Amniotic epithelial cell (primary cell): ENCODE results near the gene OSGIN1.
A peak's percentile ranks its signal among the peaks of the same experiment; 100 is the strongest.

Experiments
- DNase-seq: peaks from one replicate; pipeline ENCODE4 v3.0.0-alpha.2; 2010; ENCODE audit warnings: low read depth

The OSGIN1 gene

DNA sequence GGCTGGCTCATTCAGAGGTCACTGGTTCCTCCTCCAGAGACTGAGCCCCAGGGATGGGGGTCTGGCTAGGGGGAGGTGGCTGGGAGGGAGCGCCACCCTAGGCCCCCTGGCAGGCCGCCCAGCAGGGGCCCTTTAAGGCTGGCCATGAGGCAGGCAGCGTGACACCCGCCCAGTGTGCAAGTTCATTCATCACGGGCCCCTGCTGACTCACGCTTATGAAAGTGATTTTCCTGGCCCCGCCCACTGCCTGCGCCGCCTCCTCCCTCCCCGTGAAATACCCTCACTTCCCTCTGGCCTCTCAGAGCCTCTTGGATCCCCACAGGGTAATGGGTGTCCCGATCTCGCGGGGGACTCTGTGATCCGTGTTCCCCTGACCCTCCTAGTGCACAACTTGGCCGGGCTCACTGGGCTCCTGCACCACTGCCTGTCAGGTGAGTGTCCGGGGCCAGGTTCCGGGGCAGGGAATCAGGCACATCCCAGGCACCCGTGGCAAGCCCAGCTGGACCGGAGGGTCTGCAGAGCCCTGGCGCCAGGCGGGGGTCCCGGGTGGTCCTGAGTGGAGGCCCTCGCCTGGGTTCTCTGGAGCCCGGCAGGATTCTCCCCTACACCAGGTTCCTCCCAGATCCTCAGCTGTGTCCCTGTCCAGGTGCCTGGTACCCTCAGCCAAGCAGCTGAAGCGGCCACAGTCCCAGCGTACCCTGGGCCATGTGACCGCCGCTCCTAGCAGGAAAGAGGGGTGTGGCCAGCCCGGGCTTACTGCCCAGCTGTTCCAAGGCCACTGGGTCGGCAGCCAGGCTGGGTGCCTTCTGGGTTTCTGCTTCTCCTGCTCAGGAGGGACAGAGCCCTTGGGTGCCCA, at the start of gene OSGIN1:
Gene OSGIN1, plus strand, starts transcription at position 301 of the 856 bp plus-strand sequence. CDS start 4,432 bp downstream, outside the sequence.
- DNase-seq = peak; percentile 90

- peak; percentile 74 for DNase-seq
Measured at GRCh38 chr16:83903751-83904150, 49.3 kb upstream of the OSGIN1 start.

GRCh38 chr16:83906683-83907082, 46.4 kb upstream of the OSGIN1 start:
- DNase-seq = peak; percentile 97

- no peak for DNase-seq
Measured at GRCh38 chr16:83907111-83907510, 45.9 kb upstream of the OSGIN1 start.

- DNase-seq = no peak
Measured at GRCh38 chr16:83907631-83908250, 45.3 kb upstream of the OSGIN1 start.

GRCh38 chr16:83908798-83909197, 44.2 kb upstream of the OSGIN1 start:
- DNase-seq = no peak

DNA sequence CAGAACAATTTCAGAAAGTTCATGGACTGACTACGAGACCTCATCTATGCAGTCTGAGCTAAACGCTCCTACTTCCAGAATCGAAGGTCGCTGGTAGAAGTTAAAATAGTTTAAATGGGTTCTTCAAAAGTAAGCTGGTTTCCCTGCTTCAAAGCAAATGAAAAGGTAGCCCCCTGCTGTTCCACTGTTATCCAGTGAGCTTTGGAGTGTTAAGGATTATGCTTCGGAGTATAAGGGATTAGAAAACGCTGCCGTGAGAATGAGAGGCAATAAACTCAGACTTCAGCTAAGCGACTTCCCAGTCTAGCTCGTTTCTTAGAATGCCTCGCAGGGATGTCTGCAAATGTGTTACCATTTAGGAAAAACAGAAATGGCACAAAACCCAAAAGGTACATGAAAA, 41.8 kb upstream of the OSGIN1 start:
- no peak for DNase-seq

GRCh38 chr16:83912519-83913244, 40.4 kb upstream of the OSGIN1 start:
- DNase-seq = no peak

DNA sequence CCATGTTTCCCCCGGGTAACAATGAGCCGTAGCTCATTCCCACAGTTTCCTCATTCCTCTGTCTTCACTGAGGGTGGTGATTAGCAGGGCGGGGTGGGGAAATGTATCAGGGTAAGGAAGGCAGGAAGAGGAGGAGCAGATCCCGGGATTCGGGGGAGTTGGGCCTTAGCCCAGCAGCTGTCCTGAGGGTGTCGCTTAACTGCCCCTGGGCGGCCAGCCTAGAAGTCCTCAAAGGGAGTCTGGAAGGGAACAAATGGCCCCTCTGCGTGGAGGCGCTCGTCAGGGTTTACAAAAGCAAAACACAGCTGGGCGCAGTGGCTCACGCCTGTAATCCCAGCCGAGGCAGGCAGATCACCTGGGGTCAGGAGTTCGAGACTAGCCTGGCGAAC, 39.8 kb upstream of the OSGIN1 start:
- no peak for DNase-seq

DNA sequence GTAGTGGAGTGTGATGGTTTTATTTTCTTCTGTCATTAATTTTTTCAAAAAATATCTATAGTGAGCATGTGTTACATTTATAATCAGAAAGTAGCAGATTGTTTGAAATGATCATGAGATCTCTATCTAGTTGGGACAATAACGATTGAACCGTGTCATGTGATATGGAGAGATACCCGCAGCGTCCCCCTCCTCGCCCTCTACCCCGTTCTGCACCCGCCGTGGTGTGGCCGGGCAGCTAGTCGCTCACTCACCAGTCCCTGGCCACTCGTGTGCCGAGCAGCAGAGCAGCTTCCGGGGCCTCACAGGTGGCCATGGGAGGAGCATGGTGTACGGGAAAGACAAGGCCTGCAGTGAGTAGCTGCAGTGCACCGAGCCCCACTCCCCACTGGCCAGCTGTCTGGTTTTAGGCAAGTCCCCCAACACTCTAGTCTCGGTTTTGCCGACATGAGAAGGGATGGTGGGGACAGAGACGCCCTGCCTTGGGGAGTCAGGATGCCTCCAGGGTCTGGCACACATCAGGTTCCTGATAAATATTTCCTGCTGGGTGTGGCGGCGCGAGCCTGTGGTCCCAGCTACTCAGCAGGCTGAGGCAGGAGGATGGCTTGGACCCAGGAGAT, 38.8 kb upstream of the OSGIN1 start:
- DNase-seq = no peak

DNA sequence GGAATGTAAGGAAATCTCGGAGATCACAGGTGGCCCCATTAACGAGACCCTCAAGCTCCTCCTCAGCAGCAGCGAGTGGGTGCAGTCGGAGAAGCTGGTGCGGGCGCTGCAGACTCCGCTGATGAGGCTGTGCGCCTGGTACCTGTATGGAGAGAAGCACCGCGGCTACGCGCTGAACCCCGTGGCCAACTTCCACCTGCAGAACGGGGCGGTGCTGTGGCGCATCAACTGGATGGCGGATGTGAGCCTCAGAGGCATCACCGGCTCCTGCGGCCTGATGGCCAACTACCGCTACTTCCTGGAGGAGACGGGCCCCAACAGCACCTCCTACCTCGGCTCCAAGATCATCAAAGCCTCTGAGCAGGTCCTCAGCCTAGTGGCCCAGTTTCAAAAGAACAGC, 38.0 kb upstream of the OSGIN1 start:
- DNase-seq = no peak

GRCh38 chr16:83915491-83915890, 37.5 kb upstream of the OSGIN1 start:
- no peak for DNase-seq

DNA sequence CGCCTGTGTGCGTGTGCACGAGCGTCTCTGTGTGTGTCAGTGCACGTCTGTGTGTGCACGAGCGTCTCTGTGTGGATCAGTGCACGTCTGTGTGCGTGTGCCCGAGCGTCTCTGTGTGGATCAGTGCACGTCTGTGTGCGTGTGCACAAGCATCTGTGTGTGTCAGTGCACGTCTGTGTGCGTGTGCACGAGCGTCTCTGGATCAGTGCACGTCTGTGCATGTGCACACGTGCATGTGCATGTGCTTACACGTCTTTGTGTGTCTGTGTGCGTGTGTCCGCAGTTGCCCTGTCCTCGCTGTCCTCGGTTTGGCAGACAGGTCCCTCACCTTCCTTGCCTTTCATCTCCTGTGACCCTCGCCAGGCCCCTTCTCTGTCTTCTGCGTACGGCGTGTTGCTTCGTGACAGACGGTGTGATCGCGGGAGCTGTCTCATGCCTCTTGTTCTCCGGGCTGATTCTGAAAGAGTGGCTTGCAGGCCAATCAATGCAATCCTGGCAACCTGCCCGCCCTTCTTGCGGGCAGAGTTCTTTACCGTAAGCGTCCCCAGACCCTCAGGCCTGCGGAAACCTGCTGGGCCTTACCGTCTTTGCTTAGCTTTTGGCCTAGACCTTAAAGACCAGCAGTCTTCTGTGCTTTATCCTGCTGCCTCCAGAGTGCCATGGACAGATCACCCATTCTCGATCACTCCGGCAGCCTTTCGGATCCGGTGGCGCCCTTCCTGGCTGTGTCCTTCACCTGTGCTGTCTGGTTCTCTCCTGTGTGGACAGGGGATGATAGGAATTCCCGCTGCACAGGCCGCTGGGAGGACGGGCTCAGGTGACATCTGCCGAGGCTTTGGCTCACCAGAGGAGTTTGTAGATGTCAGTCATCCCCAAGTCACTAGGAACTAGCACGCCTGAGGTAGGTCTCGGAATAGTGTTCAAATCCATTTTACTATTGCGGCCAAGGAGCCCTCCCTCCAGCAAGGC, 35.6 kb upstream of the OSGIN1 start:
- no peak for DNase-seq

GRCh38 chr16:83920894-83921491, 32.0 kb upstream of the OSGIN1 start:
- no peak for DNase-seq

GRCh38 chr16:83923581-83924365, 29.3 kb upstream of the OSGIN1 start:
- no peak for DNase-seq

- DNase-seq = no peak
Measured at GRCh38 chr16:83924686-83925085, 28.4 kb upstream of the OSGIN1 start.

DNA sequence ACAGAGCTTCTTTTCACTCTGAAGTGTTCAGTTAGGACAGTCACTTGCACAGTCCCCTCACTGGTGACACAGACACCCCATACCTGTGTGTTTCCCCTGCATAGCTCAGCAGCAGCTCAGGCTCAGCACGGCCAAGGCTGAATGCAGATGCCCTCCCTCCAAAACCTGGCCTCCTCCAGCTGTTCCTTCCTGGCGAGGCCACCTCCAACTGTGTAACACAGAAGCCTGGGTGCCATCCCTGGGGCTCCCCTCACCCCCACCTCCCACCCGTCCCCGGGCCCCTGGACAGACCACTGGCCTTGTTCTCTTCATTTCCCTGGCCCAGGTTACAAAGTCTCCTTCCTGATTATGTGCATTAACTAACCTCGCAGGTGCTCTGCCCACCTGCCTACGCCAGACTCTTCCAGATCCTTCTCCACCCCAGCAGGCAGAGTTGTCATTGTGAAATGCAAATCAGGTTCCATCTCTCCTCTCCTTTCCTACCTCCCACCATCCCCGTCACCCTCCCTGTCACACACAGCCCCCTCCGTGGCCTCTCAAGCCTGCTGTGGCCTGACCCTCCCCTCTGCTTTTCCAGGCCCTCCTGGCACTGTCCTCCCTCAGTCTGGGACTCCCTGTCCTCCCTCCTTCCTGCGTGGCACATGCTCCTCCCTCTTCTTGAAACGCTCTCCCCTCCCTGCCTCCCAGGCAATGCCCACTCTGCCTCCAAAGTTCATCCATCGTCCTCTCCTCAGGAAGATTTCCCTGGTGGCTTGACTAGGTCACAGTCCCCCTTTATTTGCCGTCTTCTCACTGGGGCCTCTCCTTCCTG, 27.7 kb upstream of the OSGIN1 start:
- DNase-seq = no peak

DNA sequence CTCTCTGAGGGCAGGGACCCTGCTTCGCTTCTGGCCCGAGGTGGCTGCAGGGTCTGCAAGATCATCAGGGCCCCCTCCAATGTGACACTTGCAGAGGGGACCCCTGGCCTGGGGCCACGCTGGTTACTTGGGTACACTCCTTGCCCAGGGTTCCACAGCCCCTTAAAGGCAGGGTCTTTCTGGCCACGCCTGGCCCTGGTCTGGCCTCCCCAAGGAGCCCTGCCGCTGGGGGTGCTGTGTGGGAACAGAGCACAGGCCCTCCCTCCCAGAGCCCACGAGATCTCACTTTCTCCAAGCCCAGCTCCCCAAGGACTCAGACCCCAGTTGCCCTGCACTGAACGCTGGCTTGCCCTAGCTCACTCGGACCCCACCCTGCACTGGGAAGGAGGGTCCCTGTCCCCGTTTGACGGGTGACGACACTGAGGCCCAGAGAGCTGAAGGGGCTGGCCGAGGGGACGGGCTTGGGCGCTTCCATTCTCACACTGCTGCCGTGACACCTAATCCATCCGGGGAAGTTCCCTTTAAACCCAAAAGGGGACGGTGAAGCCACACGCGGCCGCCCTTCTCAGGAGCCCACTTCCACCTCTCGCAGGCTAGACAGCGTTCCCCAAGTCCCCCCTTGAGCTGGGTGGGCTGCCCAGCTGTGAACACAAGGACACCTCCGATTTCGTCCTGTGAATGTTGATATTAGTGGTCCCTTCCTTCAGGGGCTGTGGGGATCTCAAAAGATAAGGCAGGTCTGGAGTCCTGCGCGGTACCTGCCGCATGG, 26.9 kb upstream of the OSGIN1 start:
- DNase-seq = no peak
